Midbrain (tissue), 1 donor: ENCODE data around the gene PRKAA2.
A peak's percentile ranks its signal among the peaks of the same experiment; 100 is the strongest.

Experiments used
- DNase-seq: peaks from one replicate; lab custom pipeline; 2025; lab: John Stamatoyannopoulos, UW

Gene PRKAA2

DNA sequence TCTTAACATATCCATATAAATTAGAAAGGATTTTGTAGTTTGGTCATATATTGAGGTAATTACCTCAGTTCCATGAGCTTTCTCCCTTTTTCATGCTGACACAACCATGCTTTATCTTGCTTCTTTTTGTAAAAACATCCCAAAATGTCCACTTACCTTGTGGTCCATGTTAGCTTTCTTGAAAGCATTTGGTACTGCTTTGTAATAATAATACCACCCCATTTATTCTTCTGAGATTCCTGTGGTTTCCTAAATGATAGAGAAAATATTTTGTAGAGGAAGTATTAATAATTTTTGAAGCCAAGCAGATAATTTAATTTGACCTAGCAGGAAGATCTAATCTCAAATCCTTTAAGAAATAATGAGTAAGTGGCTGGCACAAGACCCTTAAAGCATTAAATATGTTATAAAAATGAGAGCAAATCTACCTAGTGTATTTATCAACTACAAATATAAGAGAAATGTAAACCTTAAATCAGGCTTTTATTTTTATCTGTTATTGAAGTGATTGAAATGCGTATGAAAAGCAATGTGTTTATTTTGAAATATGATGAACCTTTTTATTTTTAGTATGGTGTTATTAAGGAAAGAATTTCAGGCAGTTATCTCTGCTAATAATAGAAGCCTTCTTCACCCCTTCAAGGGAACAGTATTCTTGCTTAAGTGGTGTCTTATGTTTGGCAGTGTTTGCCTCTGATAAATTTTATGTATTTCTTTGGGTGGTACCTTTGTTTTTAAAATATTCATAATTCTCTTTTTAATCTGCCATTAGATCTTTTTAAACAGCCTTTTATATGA, 9.2 kb downstream of the PRKAA2 start:
- DNase-seq = no peak

DNA sequence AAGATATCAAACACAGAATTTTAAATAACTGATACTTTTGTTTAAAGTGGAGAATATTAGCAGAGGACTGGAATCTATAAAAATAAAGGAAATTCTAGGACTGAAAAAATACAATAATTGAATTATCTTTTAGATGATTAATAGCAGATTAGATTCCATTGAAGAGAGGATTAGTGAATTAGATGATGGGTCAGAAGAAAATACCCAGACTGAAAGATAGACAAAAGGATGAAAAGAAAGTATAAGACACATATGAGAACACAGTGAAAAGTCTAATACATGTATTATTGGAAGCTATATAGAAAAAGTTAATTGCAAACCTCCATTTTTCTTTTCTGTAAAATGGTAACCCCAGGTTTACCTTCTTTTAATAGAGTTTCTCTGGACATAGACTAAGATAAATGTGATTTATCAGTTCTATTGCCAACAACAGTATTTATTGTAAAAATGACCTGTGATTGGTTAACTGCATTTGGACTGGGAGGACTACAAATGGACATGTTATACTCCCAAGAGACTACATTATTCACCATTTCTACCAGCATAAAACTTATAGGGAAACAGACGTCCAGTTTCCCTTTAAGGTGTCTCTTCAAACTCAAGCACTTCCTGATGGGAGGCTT, 11.0 kb downstream of the PRKAA2 start:
- DNase-seq = no peak

DNA sequence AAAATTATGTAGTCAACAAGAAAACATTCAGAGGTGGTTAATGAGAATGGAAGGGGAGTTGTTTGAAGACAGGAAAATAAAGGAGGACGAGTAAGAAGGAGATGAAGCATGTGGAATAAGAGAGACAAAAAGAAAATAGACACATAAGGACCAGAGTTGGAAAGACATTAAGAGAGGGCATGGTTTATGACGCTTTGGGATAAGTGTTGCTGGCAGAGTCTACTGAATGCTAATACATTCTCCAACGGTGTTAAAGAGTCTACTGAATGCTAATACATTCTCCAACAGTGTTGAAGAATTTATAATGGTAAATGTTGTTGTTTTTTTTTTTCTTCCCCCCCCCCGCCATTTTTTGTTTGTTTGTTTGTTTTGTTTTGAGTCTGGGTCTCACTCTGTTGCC, 13.1 kb downstream of the PRKAA2 start:
- no peak for DNase-seq

DNA sequence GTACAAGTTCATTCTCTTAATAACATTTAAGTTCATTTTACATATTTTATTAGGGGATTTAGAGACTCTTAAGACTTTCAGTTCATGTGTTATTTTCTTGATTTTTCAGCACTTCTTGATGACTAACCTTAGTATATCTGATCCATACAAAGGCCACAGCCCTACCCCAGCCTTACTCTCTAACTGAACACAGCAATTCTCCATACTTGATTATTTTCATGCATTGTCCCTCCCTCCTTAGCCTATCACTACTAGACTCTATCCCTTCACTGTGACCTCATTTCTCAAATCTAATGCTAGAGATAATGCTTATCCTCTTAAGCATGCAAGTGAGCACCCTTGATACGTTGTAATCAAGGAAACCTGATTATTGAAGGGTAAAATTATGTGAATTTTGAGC, 15.2 kb downstream of the PRKAA2 start:
- DNase-seq = no peak

DNA sequence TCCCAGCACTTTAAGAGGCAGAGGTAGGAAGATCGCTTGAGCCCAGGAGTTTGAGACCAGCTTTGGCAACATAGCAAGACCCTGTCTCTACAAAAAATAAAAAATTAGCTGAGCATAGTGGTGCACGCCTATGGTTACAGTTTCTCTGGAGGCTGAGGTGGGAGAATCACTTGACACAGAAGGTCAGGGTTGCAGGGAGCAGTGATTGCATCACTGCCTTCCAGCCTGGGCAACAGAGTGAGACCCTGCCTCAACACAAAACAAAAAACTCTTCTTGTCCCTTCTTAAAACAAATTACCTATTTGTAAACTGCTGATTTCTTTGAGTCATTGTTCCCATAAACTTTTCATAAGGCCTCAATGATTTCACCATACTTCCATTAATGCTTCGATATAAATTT, 18.7 kb downstream of the PRKAA2 start:
- no peak for DNase-seq

DNA sequence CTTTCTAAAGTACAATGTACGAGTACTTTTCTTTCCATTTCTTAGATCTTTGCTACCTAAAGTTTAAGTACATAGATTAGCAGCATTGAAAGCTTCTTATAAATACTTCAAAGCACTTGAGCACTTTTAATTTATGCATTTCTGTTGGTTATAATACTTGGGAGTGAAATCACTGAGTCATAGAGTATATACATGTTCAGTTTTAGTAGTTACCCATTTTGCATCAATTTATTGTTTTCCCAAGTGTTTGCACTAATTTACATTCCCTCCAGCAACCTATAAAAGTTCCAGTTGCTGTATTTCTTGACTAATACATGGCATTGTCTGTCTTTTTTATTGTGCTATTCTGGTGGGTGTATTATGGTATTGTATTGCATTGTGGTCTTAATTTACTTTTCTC, 20.3 kb downstream of the PRKAA2 start:
- DNase-seq = no peak

DNA sequence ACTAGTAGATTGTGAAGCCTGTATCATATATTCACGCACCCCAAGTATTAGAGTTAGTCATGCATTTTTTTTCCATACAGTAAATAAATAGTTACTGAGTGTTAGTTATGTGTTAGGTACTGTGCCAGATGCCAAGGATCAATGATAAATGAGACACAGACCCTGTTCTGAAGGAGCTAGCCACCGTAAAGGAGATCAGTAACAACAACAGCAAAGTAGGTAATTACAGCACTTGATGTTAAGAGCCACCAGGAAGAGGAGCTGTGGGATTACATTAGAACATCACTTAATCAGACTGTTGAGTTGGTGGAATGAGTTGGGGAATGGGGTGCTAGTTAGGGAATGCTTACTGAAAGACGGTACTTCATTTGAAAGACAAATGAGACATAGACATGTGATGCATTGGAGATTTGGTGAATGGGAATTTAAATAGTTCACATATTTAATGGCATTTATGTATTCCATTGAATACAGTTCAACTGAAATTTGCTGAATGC, 21.0 kb downstream of the PRKAA2 start:
- no peak for DNase-seq

DNA sequence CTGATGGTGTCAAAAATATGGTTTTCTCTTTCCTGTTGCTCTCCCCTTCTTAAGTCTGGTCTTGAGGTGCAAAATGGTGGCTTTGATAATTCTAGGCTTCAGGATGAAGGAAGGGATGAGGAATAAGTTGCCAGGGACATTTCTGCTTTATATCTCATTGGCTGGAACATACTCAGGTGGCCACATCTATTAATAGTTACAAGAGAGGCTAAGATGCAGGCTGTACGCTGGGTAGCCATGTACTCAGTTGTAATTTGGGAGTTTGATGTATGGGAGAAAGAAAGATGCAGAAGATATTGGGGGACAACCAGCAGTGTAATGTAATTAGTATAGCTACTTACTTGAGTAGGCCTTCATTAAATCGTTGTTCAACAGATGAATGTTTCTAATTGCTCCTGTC, 25.2 kb downstream of the PRKAA2 start:
- no peak for DNase-seq

DNA sequence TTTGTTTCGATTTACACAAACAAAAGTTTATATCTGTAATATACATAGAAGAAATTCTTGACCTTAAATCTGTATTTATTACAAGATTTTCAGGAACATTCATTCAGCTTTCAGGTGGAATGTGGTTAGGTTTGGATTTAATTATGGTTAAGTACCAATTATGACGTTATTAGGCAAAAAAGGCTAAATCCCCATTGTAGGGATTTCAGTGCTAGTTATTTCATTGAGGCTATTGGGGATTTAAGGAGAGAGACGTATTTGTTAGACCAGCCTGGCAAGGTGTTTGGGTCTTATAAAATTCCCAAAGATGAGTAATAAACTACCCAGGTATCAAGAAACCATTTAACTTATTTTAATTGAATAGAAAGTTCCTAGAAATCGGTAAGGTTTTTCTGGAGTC, 26.0 kb downstream of the PRKAA2 start:
- DNase-seq = no peak

DNA sequence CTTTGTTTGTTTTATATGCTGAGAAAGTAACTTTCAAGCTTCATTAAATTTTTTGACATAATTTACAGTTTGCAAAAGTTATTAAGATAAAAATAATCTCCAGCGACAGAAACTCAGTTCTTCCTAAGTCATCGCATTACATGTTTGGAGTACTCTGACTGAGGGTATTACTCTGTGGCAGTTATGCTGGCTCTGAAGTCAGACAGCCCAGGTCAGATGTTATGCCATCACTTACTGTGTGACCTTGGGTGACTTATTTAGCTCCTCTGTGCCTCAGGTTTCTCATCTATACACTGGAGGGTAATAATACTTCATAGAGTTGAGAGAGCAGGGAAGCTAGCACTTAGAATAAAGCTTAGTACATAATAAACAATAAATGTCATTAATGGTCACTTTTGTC, 26.4 kb downstream of the PRKAA2 start:
- no peak for DNase-seq

DNA sequence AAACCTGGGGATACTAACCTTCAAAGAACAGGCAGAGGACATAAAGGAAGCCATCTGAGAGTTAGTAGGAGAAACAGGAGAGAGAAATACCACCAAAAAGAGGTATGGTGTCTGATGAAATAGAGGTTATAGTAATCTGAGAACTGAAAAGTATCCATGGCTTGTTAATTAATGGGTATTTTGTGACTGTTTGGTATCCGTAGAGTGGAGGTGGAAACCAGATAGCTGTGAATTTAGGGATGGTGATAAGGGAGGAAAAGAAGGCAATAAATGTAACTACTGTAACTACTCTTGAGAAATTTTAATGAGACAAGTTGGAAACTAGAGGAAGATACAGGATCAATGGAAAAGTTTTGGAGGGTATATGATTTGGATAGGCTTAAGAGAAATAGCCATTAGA, 27.5 kb downstream of the PRKAA2 start:
- DNase-seq = no peak

DNA sequence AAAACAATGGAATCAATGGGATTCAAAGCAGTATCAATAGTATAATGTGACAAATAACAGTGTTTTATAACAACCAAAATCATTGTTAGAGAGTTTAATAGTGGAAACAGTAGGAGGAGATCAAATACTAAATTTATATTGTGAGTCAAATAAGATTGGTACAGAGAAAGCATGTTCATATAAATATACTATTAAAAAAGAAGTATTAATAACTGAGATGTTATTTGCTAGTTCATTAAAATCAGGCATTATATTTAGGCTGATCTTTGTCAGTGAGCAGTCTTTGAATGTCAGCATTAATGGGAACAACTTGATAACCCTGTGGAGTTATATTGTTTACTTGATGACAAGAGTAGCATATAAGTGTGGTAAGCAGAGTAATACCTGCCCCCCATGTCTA, 30.6 kb downstream of the PRKAA2 start:
- DNase-seq = no peak

DNA sequence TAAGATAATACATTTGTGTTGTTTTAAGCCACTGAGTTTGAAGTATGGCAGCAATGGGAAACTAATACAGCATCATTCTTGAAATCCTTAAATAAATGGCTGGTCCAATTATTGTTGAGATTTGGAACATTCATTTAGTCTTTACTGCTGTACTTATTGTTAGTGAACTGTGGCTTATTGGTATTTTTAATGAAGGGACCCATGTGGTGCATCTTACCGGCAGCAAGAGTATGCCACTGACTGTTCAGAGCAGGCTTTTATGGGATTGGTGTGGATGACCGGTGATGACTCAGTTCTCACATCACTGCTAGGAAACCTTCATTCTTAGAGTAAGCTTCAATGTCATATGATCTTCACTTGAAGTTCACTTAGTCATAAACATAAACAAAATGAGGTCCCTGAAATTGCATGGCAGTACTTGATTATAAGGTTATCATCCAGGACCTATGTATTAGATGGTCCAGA, 31.5 kb downstream of the PRKAA2 start:
- no peak for DNase-seq

DNA sequence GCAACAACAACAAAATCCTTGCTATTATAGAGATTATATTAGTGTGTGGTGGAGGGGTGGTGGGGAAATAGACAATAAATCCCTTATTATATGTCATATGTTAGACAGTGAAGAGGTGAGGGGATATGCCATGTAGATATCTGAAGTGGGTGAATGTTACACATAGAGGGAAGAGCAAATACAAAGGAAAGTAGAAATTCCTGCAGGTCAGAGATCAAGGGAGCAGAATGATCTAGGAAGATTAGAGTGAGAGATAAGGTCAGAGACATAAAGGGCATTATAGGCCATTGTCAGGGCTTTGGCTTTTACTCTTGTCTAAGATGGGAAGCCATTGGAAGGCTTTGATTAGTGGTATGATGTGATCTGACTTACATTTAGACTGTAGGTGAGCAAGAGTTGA, 38.5 kb downstream of the PRKAA2 start:
- DNase-seq = no peak

DNA sequence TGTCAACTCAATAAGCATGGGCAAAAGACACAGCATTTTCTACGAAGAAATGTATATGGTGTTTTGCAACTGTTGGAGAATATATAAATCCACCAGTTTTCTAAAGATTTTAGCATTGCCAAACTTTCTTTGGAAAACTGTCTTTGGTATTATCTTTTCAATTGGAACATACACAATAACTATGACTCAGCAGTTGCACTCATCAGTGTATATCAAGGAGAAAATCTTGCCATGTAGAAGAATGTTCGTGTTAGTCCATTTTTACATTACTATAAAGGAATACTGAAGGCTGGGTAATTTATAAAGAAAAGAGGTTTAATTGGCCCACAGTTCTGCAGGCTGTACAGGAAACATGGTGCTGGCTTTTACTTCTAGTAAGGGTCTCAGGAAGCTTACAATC, 41.1 kb downstream of the PRKAA2 start:
- no peak for DNase-seq

DNA sequence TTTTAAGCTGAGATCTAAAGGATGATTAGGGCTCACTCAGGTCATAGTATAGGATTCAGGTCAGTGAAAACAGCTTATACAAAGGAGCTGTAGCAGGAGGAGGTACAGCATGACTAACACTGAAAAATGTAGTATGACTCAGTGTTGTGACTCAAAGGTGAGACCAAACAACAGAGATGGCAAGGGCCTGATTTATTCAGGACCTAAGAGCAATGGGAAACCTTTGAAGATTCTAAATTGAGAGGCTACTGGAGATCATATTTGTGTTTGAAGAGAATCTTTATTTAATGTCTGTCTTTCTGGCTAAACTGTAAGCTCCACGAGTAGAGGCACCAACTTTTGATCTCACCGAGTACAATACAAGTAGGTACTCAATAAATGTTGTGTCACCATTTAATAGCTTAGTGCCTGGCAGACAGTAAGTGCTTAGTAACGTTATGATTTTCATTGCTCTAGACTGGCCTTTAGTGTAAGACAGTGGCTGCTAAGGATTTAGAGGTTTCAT, 43.5 kb downstream of the PRKAA2 start:
- DNase-seq = no peak

DNA sequence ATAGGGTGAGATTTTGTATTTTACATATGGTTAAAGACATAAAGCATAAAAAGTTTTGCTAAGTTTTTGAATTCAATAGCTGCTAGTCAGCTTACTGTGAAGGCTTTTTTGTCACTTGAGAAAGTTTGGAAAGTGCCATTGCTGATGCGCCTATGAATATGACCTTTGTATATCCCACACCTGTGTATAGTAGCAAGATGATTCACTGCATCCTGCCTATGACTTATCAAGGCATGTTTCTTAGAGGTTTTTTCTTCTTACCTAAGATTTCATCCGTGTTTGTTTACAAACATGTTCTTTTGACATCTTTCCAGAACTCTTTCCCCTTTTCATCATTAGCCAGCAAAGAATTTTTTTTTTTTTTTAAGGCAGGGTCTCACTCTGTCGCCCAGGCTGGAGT, 51.5 kb downstream of the PRKAA2 start:
- DNase-seq = no peak

DNA sequence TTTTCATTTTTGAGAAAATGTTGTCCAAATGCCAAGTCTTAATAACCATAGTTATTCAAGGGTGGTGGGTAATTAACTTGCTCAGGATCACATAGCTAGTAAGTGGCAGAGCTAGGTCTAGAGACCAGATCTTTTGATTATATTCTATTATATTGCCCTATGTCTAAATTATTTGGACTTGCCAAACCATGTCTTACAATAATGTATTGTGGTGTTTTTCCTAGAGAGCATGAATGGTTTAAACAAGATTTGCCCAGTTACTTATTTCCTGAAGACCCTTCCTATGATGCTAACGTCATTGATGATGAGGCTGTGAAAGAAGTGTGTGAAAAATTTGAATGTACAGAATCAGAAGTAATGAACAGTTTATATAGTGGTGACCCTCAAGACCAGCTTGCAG, 58.6 kb downstream of the PRKAA2 start:
- no peak for DNase-seq

DNA sequence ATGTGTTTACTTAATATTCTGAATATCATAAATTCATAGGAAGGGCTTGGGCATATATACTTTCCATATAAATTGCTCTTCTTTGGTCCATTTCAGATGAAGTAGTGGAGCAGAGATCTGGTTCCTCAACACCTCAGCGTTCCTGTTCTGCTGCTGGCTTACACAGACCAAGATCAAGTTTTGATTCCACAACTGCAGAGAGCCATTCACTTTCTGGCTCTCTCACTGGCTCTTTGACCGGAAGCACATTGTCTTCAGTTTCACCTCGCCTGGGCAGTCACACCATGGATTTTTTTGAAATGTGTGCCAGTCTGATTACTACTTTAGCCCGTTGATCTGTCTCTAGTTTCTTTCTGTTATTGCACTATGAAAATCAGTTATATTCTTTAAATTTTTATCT, 62.3 kb downstream of the PRKAA2 start:
- DNase-seq = no peak

DNA sequence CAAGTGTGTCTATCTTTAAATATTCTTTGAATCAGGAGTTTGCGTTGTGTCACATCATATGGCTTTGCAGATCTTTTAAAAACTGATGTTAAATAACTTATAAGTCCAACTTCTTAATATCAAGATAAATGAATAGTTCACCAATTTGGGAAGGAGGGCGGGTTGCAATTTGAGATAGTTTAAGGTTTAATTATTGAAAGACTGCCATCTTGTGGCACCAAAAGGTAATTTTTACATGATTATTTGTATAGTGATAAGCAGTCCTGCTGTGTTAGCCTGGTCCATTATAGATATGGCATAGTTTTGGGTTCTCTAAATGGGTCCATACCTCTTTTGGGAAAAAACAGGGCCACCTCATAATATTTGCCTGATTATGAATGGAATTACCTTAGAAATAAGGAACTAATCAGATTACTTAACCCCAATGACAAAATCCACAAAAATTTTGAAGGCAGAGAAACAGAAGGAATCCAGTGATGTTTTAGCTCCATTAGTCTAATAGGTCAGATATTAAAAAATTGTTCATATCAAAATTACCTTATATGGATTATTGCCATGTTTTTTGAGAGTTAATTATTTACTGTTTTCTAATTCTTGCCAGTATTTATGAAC, 64.3 kb downstream of the PRKAA2 start:
- DNase-seq = peak; percentile 62

DNA sequence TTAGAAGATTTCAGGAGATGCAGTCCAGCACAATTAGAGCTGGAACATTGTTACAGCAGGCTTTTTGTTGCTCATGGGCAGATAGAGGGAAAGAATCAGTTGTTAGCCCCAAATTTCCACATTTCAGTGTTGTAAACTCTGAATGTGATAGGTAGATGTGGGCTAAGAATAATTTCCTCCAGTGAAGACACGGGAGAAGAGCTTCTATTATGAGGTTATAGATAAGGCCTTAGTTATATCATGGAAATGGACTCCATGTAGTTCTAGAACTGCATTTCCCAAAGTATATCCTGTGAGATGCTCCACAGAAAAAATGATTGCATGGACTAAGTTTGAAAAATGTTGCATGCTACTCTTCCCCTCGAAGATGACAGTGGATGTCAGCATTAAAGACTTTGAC, 64.9 kb downstream of the PRKAA2 start:
- DNase-seq = no peak

DNA sequence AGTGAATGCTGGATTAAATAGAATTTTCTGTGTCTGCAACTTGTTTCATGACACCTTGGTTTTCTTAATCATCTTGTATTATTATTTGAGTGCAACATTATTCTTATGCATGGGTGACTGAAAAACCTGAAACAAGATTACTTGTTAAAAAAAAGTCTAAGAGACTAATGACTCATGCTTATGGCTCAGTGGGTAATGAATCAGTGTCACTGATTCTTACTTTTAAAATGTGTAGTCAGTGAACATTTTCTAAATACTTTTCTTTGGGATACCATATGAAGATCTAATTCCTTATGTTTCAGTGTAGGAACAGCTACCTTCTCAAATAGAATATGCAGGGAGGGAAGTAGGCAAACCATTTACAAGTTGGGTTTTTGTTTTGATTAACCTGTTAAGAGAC, 65.5 kb downstream of the PRKAA2 start:
- DNase-seq = no peak

DNA sequence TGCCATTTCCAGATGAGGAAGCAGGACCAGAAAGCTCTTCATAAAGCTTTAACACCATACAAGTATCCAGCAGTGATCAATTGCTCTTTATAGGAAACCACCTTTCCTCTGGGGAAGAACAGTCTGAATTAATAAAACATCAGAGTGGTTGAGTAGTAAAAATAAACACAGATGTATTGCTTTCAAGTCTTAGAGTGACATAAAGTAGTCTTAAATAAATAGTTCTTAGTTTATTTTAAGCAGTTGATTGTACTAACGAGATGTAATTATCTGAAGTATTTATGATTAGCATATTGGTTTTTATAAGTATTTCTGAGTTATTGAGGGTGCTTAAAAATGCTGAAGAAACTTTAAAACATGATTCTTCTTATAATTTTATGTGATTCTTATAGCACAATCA, 67.0 kb downstream of the PRKAA2 start:
- no peak for DNase-seq
